ENCODE data around the gene BARHL1.

The BARHL1 gene

GRCh38 chr9:132543960-132544359 is 38.4 kb upstream of the BARHL1 start:
- Histone ChIP-seq H2AFZ (ENCODE audit: low read depth, low read length, severe bottlenecking) (no peak overlapping the region), H3K9ac (ENCODE audit: low read length) (no peak overlapping the region), H4K20me1 (ENCODE audit: low read depth, low read length) (no peaks in the 10 kb centered on the region), H3K27me3 (ENCODE audit: low read length) (no peaks in the 10 kb centered on the region), H3K9me2 (replicated peaks; ENCODE audit: insufficient read depth, low read length) (no peaks in the 10 kb centered on the region), H3K4me3 (ENCODE audit: insufficient read depth, low read length, poor library complexity, severe bottlenecking) (no peak overlapping the region), H3K27ac (ENCODE audit: low read depth, low read length) (no peak overlapping the region), H3K4me2 (ENCODE audit: low read depth, low read length, poor library complexity, severe bottlenecking) (no peak overlapping the region), H3K36me3 (ENCODE audit: low read length) (no peaks in the 10 kb centered on the region), H3K9me3 (ENCODE audit: insufficient read depth, low read length) (no peaks in the 10 kb centered on the region), H3K79me2 (ENCODE audit: insufficient read depth, low read length) (no peaks in the 10 kb centered on the region), H3F3A (ENCODE audit: insufficient read depth) (peaks cover 15% of the 10 kb centered on the region)
- TF ChIP-seq EZH2phosphoT487 (conservative IDR thresholded peaks at IDR 0.05; ENCODE audit: low read length): no peak
- TF ChIP-seq CTCF (IDR thresholded peaks at IDR 0.05; ENCODE audit: insufficient read depth, low read length, poor library complexity, severe bottlenecking): no peak

GRCh38 chr9:132545578-132545977 is 36.8 kb upstream of the BARHL1 start:
- Histone ChIP-seq H3K27me3 (ENCODE audit: low read length) (no peaks in the 10 kb centered on the region), H3K4me3 (ENCODE audit: insufficient read depth, low read length, poor library complexity, severe bottlenecking) (no peak overlapping the region), H3K9ac (ENCODE audit: low read length) (peak overlapping the region; percentile 51), H3K9me2 (replicated peaks; ENCODE audit: insufficient read depth, low read length) (no peaks in the 10 kb centered on the region), H3K27ac (ENCODE audit: low read depth, low read length) (no peak overlapping the region), H2AFZ (ENCODE audit: low read depth, low read length, severe bottlenecking) (peak overlapping the region; percentile 63), H3K36me3 (ENCODE audit: low read length) (no peaks in the 10 kb centered on the region), H3K9me3 (ENCODE audit: insufficient read depth, low read length) (no peaks in the 10 kb centered on the region), H3K79me2 (ENCODE audit: insufficient read depth, low read length) (no peaks in the 10 kb centered on the region), H3F3A (ENCODE audit: insufficient read depth) (peaks cover 20% of the 10 kb centered on the region), H3K4me2 (ENCODE audit: low read depth, low read length, poor library complexity, severe bottlenecking) (peak overlapping the region; percentile 68), H4K20me1 (ENCODE audit: low read depth, low read length) (no peaks in the 10 kb centered on the region)
- TF ChIP-seq CTCF (IDR thresholded peaks at IDR 0.05; ENCODE audit: insufficient read depth, low read length, poor library complexity, severe bottlenecking): no peak

- Histone ChIP-seq H3K27ac (ENCODE audit: low read depth, low read length) (peak overlapping the region; percentile 98), H2AFZ (ENCODE audit: low read depth, low read length, severe bottlenecking) (peak overlapping the region; percentile 63), H3K27me3 (ENCODE audit: low read length) (no peaks in the 10 kb centered on the region), H3K9ac (ENCODE audit: low read length) (peak overlapping the region; percentile 51), H3K4me3 (ENCODE audit: insufficient read depth, low read length, poor library complexity, severe bottlenecking) (peak overlapping the region; percentile 10), H3K4me2 (ENCODE audit: low read depth, low read length, poor library complexity, severe bottlenecking) (peak overlapping the region; percentile 68), H3K36me3 (ENCODE audit: low read length) (no peaks in the 10 kb centered on the region), H3K9me2 (replicated peaks; ENCODE audit: insufficient read depth, low read length) (no peaks in the 10 kb centered on the region), H3K9me3 (ENCODE audit: insufficient read depth, low read length) (no peaks in the 10 kb centered on the region), H3K79me2 (ENCODE audit: insufficient read depth, low read length) (no peaks in the 10 kb centered on the region), H3F3A (ENCODE audit: insufficient read depth) (peaks cover 20% of the 10 kb centered on the region), H4K20me1 (ENCODE audit: low read depth, low read length) (no peaks in the 10 kb centered on the region)
- peak; percentile 78 for TF ChIP-seq CTCF (IDR thresholded peaks at IDR 0.05; ENCODE audit: insufficient read depth, low read length, poor library complexity, severe bottlenecking)
- no peak for TF ChIP-seq EZH2phosphoT487 (conservative IDR thresholded peaks at IDR 0.05; ENCODE audit: low read length)
These were observed 36.0 kb upstream of the BARHL1 start for GRCh38 chr9:132546148-132547051.

Measured in SU-DHL-6 (cell line).